GM21515 (cell line): ENCODE results near the gene NTSR1.

Source experiments
- ATAC-seq: cut with Tn5 transposase; IDR thresholded peaks from one replicate; pipeline ENCODE4 v1.9.1; 2021; ENCODE audit not compliant: unreplicated experiment

NTSR1 gene

GRCh38 chr20:62768234-62768546, 59.6 kb downstream of the NTSR1 start:
- ATAC-seq, result no peak

GRCh38 chr20:62768551-62769287, 60.1 kb downstream of the NTSR1 start:
- ATAC-seq, result no peak

- ATAC-seq, result no peak
These were observed 60.9 kb downstream of the NTSR1 start for GRCh38 chr20:62769346-62770071.

GRCh38 chr20:62770111-62770910, 61.7 kb downstream of the NTSR1 start:
- ATAC-seq, result no peak

GRCh38 chr20:62770916-62771315, 62.3 kb downstream of the NTSR1 start:
- no peak for ATAC-seq

GRCh38 chr20:62771396-62772102, 62.9 kb downstream of the NTSR1 start:
- ATAC-seq, result no peak

- no peak for ATAC-seq
These were observed 63.5 kb downstream of the NTSR1 start for GRCh38 chr20:62772103-62772611.

GRCh38 chr20:62772619-62772989, 64.0 kb downstream of the NTSR1 start:
- ATAC-seq, result no peak

GRCh38 chr20:62772990-62773844, 64.6 kb downstream of the NTSR1 start:
- no peak for ATAC-seq

- ATAC-seq, result no peak
These were observed 65.4 kb downstream of the NTSR1 start for GRCh38 chr20:62773845-62774714.

GRCh38 chr20:62774762-62775161, 66.1 kb downstream of the NTSR1 start:
- ATAC-seq, result no peak

- no peak for ATAC-seq
These were observed 66.6 kb downstream of the NTSR1 start for GRCh38 chr20:62775206-62775605.

- no peak for ATAC-seq
These were observed 67.5 kb downstream of the NTSR1 start for GRCh38 chr20:62776035-62776691.

GRCh38 chr20:62776692-62777527, 68.3 kb downstream of the NTSR1 start:
- no peak for ATAC-seq

- ATAC-seq, result no peak
These were observed 68.8 kb downstream of the NTSR1 start for GRCh38 chr20:62777528-62777830.

- no peak for ATAC-seq
These were observed 69.4 kb downstream of the NTSR1 start for GRCh38 chr20:62778058-62778457.

GRCh38 chr20:62778601-62779416, 70.2 kb downstream of the NTSR1 start:
- no peak for ATAC-seq
